ENCODE data around the gene PAPSS2.

PAPSS2 gene

DNA sequence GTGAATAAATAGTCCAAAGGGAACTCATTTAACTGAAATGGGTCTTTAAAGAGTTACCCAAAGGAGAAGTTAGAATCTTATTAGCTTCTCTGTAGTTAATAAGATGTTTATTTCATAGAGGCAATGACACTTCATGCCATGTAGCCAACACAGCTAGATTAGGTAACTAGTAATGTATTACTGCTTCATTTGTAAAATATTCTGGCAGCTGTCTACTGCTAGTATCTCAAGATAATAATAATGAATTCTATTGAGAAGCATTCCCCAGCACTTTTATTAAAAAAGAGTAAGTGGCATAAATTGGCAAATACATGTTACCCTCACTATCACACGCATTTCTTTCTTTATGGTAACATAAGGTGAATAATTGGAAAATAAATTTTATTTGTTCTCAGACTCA, 10.1 kb downstream of the PAPSS2 start:
- no peak for DNase-seq (ENCODE audit: low read depth in 1 of 2, low spot score in 1 of 2)

DNA sequence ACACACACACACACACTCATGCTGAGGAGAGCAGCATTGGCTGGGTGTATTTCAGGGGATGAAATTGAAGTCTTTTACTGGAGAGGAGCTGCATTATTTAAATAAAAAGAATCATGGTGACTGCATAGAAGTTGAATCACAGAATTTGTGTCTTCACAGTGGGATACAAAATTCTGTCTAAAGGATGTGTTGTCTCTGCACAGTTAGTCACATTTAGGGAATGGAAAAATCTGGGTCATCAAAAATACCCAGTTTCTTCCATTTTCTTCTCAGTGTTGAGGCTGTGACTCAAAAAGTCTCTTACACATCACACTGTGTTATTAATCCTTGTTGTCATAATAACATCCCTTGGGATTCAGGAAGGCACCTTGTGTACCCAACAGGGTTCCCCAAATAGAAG, 10.9 kb downstream of the PAPSS2 start:
- DNase-seq (ENCODE audit: low read depth in 1 of 2, low spot score in 1 of 2): no peak

GRCh38 chr10:87671139-87671815, 11.6 kb downstream of the PAPSS2 start:
- DNase-seq (ENCODE audit: low read depth in 1 of 2, low spot score in 1 of 2): no peak

- no peak for DNase-seq (ENCODE audit: low read depth in 1 of 2, low spot score in 1 of 2)
These were observed 12.9 kb downstream of the PAPSS2 start for GRCh38 chr10:87672551-87672950.

DNA sequence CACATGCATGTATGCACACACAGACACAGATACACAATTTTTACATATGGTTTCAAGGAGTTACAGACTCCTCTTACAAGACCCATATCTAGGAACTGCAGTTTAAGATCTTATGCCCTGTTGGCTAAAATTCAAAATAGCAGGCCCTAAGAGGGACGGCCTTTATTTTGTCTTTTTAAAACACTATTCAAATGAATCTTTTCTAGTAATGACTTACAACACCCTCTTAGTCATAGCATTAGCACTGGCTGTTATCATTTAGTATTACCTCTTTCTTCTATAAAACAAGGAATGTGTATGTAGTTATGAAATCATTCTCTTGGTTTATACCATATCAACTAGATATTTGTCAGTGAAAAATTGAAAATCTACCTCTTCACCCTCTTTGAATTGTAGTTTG, 15.3 kb downstream of the PAPSS2 start:
- no peak for DNase-seq (ENCODE audit: low read depth in 1 of 2, low spot score in 1 of 2)

DNA sequence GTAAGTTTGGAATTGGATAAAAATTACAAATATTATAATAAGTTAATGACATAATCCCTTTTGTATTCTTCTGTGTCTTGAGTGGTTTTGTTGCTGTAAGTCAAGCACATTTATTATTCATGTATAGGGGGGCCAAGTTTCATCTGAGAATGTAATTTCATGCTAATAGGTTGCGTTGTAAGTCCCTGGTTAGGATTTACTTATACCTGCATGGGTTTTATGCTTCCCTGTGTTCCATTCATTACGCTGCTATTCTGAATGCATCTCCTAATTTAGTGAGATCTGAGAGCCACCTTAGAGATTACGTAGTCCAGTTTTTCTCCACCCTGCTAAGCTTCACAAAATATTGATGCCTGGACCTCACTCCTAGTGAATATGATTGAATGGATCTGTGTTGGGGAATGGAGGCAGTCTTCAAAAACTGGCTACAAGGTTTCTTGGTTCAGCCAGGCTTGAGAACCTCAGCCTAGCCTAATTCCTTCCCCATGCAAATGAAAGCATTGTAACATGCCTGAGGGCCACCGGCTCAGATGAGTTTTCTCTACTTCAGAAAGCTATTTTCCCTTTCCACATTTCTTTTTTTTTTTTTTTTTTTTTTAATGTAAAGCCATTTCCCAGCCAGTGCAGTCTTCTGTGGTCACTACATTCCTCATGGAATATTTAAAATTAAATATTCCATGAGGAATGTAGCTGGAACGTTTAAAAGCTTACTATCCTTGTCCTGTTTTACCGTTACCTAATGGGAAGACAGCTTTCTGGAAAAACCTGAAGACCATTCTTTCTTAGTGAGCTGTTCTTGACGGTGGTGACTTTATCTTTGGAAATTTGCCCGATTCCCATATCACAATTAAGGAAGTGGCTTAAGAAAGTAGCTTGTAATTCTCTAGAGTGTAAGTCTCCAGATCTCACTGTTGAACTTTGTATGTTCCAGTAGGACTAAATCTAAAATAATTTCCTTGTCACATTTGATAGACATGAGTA, 16.0 kb downstream of the PAPSS2 start:
- DNase-seq (ENCODE audit: low read depth in 1 of 2, low spot score in 1 of 2): no peak

DNA sequence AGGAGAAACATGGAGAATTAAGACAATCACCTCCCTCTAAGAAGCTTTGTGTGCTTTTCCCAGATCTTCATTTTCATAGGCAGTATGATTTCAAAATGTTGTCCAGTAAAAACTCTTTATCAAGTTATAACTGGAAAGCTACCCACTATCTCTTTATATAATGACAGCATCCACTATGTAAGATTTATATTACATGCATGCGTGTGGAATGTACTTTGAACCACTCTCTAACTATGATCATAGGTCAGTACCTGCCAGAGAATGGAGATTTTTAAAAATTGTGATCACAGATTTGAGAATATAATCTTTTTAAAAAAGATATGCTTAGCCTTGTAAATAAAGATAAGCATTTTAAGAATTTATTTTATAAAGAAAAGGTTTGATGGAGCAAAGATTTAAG, 17.9 kb downstream of the PAPSS2 start:
- DNase-seq (ENCODE audit: low read depth in 1 of 2, low spot score in 1 of 2): no peak

GRCh38 chr10:87678302-87678701, 18.6 kb downstream of the PAPSS2 start:
- no peak for DNase-seq (ENCODE audit: low read depth in 1 of 2, low spot score in 1 of 2)

DNA sequence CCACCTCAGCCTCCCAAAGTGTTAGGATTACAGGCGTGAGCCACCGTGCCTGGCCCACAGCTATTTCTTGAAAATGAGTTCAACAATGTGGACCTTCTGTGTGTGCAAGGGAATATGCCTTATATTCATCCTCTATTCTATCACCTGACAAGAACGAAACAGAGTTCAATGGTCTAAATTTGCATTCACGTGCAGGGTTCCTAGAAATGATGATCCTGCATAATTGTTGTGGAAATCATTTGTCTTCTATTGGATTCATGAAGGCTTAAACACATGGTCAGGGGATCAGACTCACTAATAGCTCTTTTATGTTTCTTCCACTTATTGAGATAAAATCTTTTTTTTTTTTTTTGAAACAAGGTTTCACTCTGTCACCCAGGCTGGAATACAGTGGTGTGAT, 23.7 kb downstream of the PAPSS2 start:
- no peak for DNase-seq (ENCODE audit: low read depth in 1 of 2, low spot score in 1 of 2)

DNA sequence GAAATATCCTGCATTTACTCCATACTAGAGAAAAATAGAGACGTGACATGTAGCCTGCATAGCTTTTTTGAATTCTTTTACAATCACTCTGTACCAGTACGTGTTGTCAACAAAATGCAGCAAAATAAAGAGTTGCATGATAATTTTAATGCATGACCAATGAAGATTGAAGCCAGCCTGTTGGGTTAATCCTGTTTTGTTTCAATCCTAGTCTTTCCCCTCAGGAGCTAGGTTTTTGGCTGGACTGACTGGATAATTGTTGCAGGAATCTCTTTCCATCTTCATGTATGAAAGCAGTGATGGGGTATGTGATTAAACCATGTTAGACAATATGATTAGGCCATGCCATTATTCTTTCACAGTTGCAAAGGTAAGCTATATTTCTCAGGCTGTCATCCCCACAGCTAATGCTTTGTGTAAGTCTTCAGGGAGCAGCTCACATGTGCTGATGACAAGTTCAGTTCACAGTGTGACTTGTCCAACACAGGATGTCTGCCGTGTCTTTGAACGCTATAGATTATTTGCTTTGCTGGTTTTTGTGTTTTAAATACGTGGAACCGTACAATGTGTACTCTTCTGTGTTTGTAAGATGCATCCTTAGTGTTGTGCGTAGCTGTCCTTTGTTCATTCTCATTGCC, 24.4 kb downstream of the PAPSS2 start:
- DNase-seq (ENCODE audit: low read depth in 1 of 2, low spot score in 1 of 2): no peak

DNA sequence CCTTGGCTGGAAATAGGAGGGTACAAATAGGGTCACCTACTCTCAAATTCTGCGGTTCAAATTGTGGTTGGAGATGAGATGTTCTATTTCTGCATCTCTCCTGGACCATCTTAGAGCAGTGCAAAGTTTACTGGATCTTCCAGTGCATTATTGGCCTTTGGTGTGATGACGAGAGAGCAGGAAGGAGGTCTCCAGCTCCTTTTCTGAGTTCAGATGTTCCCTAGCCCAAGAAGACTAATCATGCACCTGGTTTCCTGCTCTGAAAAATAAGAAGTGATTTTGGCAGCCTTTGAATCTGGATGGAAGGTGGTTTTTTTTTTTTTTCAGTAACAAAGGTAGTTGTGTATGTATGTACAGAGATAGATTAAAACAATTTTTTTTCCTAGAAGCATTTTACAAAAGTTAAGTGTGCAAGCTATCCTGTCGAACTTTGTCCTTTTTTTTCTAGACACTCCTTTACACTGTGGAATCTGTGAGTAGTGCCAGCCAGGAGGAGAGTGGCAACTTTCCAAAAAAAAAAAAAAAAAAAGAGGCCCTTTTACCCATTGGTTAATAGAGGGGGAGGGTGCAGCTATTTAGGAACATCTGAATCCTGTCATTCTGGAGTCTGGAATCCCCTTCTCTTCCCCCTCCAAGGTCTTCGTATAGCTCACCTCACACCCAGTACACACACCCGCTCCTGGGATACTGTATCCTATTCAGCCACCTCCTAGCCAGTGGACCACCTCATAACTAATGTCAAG, 26.3 kb downstream of the PAPSS2 start:
- DNase-seq (ENCODE audit: low read depth in 1 of 2, low spot score in 1 of 2): no peak

DNA sequence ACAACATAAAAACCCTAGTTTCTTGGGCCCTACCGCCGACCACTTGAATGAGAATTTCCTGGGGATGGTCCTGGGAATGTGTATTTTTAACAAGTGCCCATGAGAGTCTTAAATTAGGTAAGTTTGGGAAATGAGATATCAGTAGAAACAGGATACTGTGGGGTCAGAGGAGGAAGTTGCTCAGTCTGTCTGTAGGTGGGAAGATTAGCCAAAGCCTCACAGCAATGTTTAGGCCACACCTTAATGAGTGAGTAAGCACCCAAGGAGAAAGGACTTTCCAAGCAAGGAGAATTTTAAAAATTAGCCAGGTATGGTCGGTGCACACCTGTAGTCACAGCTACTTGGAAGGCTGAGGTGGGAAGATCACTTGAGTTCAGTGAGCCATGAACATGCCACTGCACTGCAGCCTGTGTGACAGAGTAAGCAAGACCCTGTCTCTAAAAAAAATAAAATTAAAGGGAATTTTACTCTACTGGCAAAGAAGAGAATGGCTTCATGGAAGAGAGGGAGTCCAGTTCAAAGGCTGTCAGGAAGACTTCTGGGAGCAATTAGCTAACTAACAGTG, 31.9 kb downstream of the PAPSS2 start:
- no peak for DNase-seq (ENCODE audit: low read depth in 1 of 2, low spot score in 1 of 2)

GRCh38 chr10:87692956-87693484, 33.3 kb downstream of the PAPSS2 start:
- DNase-seq (ENCODE audit: low read depth in 1 of 2, low spot score in 1 of 2): no peak

GRCh38 chr10:87694011-87694794, 34.5 kb downstream of the PAPSS2 start:
- no peak for DNase-seq (ENCODE audit: low read depth in 1 of 2, low spot score in 1 of 2)

- no peak for DNase-seq (ENCODE audit: low read depth in 1 of 2, low spot score in 1 of 2)
These were observed 35.4 kb downstream of the PAPSS2 start for GRCh38 chr10:87695074-87695473.

DNA sequence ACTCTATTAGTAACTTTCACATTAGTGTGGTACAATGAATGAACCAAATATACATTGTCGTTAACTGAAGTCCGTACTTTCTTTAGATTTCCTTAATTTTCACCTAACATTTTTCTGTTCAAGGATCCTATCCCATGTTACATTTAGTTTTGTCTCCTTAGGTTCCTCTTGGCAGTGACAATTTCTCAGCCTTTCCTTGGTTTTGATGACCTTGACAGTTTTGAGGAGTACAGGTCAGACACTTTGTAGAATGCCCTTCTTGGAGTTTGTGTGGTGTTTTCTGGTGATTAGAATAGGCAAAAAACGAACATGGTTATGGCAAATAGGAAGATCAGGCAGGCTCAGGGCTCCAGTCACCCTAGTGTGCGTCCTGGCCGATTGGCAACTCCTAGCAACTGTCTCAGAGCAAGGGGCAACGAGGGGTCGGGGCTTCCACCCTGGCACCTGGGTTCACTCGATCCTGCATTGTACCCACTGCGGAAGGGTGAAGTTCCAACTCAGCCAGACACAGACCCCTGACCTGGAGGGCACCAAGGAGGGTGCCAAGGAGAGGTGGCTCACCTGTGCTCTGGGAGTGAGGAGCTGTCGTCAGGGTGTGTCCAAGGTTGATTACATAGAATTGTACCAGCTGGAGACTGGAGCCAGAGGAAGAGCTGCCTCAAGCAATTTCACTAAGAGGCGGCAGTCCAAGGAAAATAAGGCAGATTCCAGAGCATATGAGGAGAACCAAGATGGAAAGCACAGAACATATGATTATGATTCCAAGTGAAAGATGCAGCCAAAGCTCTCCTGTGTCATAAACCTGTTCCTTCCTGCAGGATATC, 37.5 kb downstream of the PAPSS2 start:
- no peak for DNase-seq (ENCODE audit: low read depth in 1 of 2, low spot score in 1 of 2)

GRCh38 chr10:87700031-87700796, 40.5 kb downstream of the PAPSS2 start:
- no peak for DNase-seq (ENCODE audit: low read depth in 1 of 2, low spot score in 1 of 2)

DNA sequence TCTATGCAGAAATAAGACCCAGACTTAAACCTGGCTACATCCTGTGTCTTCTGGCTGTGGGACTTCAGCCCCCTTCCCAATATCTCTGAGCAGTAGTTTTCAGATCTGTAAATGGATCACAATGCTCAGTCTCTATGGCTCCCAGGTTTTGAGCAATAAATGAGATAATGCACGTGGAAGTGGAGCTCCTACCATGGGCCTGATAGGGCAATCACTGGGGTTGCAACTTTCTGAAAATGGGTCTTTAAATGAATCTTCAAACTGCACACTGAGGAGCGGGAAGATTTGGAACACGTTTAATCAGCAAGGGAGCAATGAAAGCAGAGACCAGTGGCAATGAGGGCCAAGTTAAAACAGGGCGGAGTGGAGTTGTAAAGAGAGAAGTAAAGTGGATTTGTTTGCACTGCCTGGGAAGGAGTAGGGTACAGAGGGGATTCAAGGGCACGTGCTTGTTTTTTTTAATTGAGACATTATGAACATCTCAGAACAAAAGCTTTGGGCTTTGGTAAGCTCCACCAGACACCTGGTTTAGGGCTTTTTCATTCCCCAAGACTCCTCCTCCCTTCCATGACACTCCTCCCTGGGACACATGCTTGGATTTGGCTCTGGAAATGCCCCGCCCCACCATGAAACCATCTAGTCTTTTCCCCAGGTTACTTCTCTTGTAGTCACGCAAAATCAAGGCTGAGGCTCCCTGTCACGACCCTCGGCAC, 42.7 kb downstream of the PAPSS2 start:
- no peak for DNase-seq (ENCODE audit: low read depth in 1 of 2, low spot score in 1 of 2)
